ENCODE data around the gene POLH. TPM values are rescaled to one million over a fixed set of nuclear protein-coding genes. Genes with fewer than 3 reads are reported as not detected.

POLH gene
- total and polyA plus RNA-seq, 2 experiments from 2014 or later: 5.8 to 7.9 TPM

DNA sequence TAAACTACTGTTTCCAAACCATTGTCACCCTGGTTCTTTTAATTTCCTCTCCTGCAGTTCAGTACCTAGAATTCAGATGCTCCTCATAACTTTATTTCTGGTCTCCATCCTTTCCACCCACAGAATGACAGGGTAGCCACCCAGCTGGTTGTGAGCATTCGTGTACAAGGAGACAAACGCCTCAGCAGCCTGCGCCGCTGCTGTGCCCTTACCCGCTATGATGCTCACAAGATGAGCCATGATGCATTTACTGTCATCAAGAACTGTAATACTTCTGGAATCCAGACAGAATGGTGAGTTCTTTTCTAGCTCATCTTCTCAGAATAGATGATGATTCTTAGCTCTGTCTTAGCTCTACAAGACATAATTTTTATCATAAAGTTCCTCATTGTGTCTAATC lies 34.4 kb downstream of the POLH start (continued):
- no peak for TF ChIP-seq ZNF462 (CRISPR knock-in tag; IDR thresholded peaks at IDR 0.05)
- TF ChIP-seq, protein P1, sequence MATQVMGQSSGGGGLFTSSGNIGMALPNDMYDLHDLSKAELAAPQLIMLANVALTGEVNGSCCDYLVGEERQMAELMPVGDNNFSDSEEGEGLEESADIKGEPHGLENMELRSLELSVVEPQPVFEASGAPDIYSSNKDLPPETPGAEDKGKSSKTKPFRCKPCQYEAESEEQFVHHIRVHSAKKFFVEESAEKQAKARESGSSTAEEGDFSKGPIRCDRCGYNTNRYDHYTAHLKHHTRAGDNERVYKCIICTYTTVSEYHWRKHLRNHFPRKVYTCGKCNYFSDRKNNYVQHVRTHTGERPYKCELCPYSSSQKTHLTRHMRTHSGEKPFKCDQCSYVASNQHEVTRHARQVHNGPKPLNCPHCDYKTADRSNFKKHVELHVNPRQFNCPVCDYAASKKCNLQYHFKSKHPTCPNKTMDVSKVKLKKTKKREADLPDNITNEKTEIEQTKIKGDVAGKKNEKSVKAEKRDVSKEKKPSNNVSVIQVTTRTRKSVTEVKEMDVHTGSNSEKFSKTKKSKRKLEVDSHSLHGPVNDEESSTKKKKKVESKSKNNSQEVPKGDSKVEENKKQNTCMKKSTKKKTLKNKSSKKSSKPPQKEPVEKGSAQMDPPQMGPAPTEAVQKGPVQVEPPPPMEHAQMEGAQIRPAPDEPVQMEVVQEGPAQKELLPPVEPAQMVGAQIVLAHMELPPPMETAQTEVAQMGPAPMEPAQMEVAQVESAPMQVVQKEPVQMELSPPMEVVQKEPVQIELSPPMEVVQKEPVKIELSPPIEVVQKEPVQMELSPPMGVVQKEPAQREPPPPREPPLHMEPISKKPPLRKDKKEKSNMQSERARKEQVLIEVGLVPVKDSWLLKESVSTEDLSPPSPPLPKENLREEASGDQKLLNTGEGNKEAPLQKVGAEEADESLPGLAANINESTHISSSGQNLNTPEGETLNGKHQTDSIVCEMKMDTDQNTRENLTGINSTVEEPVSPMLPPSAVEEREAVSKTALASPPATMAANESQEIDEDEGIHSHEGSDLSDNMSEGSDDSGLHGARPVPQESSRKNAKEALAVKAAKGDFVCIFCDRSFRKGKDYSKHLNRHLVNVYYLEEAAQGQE (IDR thresholded peaks at IDR 0.05; ENCODE audit: unreplicated experiment): no peak

DNA sequence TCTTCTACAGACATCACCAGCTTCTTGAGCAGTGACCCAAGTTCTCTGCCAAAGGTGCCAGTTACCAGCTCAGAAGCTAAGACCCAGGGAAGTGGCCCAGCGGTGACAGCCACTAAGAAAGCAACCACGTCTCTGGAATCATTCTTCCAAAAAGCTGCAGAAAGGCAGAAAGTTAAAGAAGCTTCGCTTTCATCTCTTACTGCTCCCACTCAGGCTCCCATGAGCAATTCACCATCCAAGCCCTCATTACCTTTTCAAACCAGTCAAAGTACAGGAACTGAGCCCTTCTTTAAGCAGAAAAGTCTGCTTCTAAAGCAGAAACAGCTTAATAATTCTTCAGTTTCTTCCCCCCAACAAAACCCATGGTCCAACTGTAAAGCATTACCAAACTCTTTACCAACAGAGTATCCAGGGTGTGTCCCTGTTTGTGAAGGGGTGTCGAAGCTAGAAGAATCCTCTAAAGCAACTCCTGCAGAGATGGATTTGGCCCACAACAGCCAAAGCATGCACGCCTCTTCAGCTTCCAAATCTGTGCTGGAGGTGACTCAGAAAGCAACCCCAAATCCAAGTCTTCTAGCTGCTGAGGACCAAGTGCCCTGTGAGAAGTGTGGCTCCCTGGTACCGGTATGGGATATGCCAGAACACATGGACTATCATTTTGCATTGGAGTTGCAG lies 37.9 kb downstream of the POLH start:
- H2AFZ ChIP-seq: no peak overlapping the region
- no peak overlapping the region for H3K27ac ChIP-seq (ENCODE audit: low read depth)
- H3K36me3 Mint-ChIP-seq (ENCODE audit: low read depth): peaks cover 8% of the 10 kb centered on the region; the same call in 2 of the 3 replicates
- H3K4me3 ChIP-seq: no peak overlapping the region
- H3K9me2 ChIP-seq (ENCODE audit: insufficient read depth): no peaks in the 10 kb centered on the region
- H3K4me1 ChIP-seq (ENCODE audit: insufficient read depth): no peaks in the 10 kb centered on the region
- H3K36me3 ChIP-seq (ENCODE audit: insufficient read depth): peaks cover 8% of the 10 kb centered on the region; the same call in 1 of the 2 replicates
- H3K27ac Mint-ChIP-seq: no peak overlapping the region
- H3K79me2 ChIP-seq (replicated peaks; ENCODE audit: insufficient read depth): no peaks in the 10 kb centered on the region
- H3F3A ChIP-seq (replicated peaks; ENCODE audit: low read depth): no peaks in the 10 kb centered on the region
- no peaks in the 10 kb centered on the region for H3K27me3 ChIP-seq (ENCODE audit: insufficient read depth)
- H3K4me3 Mint-ChIP-seq: no peak overlapping the region; the same call in 2 of the 3 replicates
- no peaks in the 10 kb centered on the region for H3K9me3 Mint-ChIP-seq
- no peak overlapping the region for H3K4me2 ChIP-seq
- no peaks in the 10 kb centered on the region for H4K20me1 ChIP-seq (replicated peaks; ENCODE audit: insufficient read depth)
- no peaks in the 10 kb centered on the region for H3K4me1 Mint-ChIP-seq
- ATAC-seq: no peak
- no peak for DNase-seq (ENCODE audit: low spot score)
- no peaks in the 10 kb centered on the region for H3K27me3 Mint-ChIP-seq (ENCODE audit: insufficient read depth, low read depth, poor library complexity)
- TF ChIP-seq ZNF462 (CRISPR knock-in tag; IDR thresholded peaks at IDR 0.05) (no peak), CREB1 (CRISPR knock-in tag; IDR thresholded peaks at IDR 0.05; ENCODE audit: low read depth) (no peak), EZH2phosphoT487 (IDR thresholded peaks at IDR 0.05; ENCODE audit: unreplicated experiment) (no peak)

All from GM23338 (cell line).